GM12878 (cell line): Measurements from ENCODE around the gene SQSTM1. TPM values are rescaled to one million over a fixed set of nuclear protein-coding genes. Genes with fewer than 3 reads are reported as not detected.

Source experiments
- ATAC-seq: fragments of 200-7000 bp; cut with Tn5 transposase; 3 replicates; pipeline ENCODE4 v1.9.1; 2020; ENCODE audit warnings: mild to moderate bottlenecking, moderate library complexity
- BruUV-seq: library from RNA; stranded (reverse); fragments of 400-500 nt; replicated peaks from 2 replicates; lab custom pipeline; 2021; lab: Mats Ljungman, UMichigan
- CTCF ChIA-PET: fragments of 300-600 bp; sonication (Branson Sonifier 250); formaldehyde crosslinking; extraction: SDS; loops from one replicate; lab custom pipeline; 2021; ENCODE audit warnings: inconsistent platforms; lab: Yijun Ruan, JAX
- POLR2A ChIA-PET: fragments of 350-600 bp; formaldehyde crosslinking; extraction: SDS; loops from one replicate; lab custom pipeline; 2021; ENCODE audit warnings: inconsistent platforms; lab: Charles Lee
- RAD21 ChIA-PET: fragments of 300-600 bp; sonication (Branson Sonifier 250); formaldehyde crosslinking; loops from one replicate; lab custom pipeline; 2023; ENCODE audit warnings: antibody characterized with exemption; ENCODE audit not compliant: unreplicated experiment; lab: Charles Lee
- SMC1A ChIA-PET: fragments of 300-600 bp; sonication (Branson Sonifier 250); formaldehyde crosslinking; loops from one replicate; lab custom pipeline; 2023; ENCODE audit not compliant: unreplicated experiment, uncharacterized antibody; lab: Charles Lee
- DNase-seq: peaks from one replicate; pipeline ENCODE4 v3.0.0-alpha.2; 2011; ENCODE audit warnings: low read depth, low spot score
- FAIRE-seq: peaks from 3 replicates; lab custom pipeline; 2011; peaks lifted over from hg19 to GRCh38; lab: Jason Lieb, UNC
- H2AFZ ChIP-seq: 2 replicates; pipeline ENCODE4 v1.6.0; 2011; ENCODE audit warnings: low read depth, low read length, control low read depth; ENCODE audit not compliant: control insufficient read depth
- H3K27ac ChIP-seq: 2 replicates; pipeline ENCODE4 v1.5.1; 2011; ENCODE audit warnings: control low read depth; ENCODE audit not compliant: control insufficient read depth, insufficient read depth
- H3K27me3 ChIP-seq, 2 experiments: replicated peaks in 1 of 2; 2 replicates each; pipeline versions ENCODE4 v1.6.0 to v1.6.1; 2011; ENCODE audit warnings: low read length in 1 of 2; ENCODE audit not compliant: control insufficient read depth in 2 of 2, insufficient read depth in 2 of 2
- H3K36me3 ChIP-seq, 2 experiments: 2 replicates each; pipeline ENCODE4 v1.5.1; 2011; ENCODE audit warnings: low read length in 1 of 2; ENCODE audit not compliant: control insufficient read depth in 2 of 2, insufficient read depth in 2 of 2
- H3K4me1 ChIP-seq: 2 replicates; pipeline ENCODE4 v1.6.1; 2011; ENCODE audit warnings: mild to moderate bottlenecking, low read length, moderate library complexity, mixed read lengths; ENCODE audit not compliant: control insufficient read depth, insufficient read depth
- H3K4me2 ChIP-seq: 2 replicates; pipeline ENCODE4 v1.6.0; 2011; ENCODE audit warnings: control low read depth; ENCODE audit not compliant: control insufficient read depth, insufficient read depth
- H3K4me3 ChIP-seq: fragments of 200-600 bp; sonication (generic); 2 replicates; pipeline ENCODE4 v1.5.1; 2016
- H3K79me2 ChIP-seq: 2 replicates; pipeline ENCODE4 v1.6.0; 2011; ENCODE audit warnings: low read length; ENCODE audit not compliant: control insufficient read depth, insufficient read depth
- H3K9ac ChIP-seq: 2 replicates; pipeline ENCODE4 v1.8.0; 2011; ENCODE audit warnings: low read length, control low read depth, mixed read lengths; ENCODE audit not compliant: control insufficient read depth, insufficient read depth
- H3K9me3 ChIP-seq: replicated peaks from 3 replicates; pipeline ENCODE4 v1.5.1; 2011; ENCODE audit warnings: mild to moderate bottlenecking, low read length; ENCODE audit not compliant: control insufficient read depth, insufficient read depth
- H4K20me1 ChIP-seq: 2 replicates; pipeline ENCODE4 v1.6.0; 2011; ENCODE audit not compliant: control insufficient read depth, insufficient read depth
- CBFB ChIP-seq: IDR thresholded peaks from 2 replicates; pipeline ENCODE4 v1.6.1; 2016; ENCODE audit warnings: antibody characterized with exemption, low read depth
- CBX3 ChIP-seq: fragments of 200-600 bp; sonication (generic); IDR thresholded peaks from 2 replicates; pipeline ENCODE4 v1.6.1; 2016; ENCODE audit warnings: low read depth, borderline replicate concordance
- LARP7 ChIP-seq: fragments of 450-650 bp; IDR thresholded peaks from 2 replicates; pipeline ENCODE4 v1.6.1; 2017; ENCODE audit warnings: mild to moderate bottlenecking
- PML ChIP-seq: IDR thresholded peaks from 2 replicates; pipeline ENCODE4 v1.6.1; 2012; ENCODE audit warnings: low read length, inconsistent platforms
- ZNF384 ChIP-seq: IDR thresholded peaks from 2 replicates; pipeline ENCODE4 v1.6.1; 2012; ENCODE audit warnings: low read depth, mild to moderate bottlenecking, low read length, improper control_type of control experiment, borderline replicate concordance
- WGBS: methylation state at CpG from one replicate; pipeline ENCODE4 v1.1.6; 2016; ENCODE audit warnings: low lambda C conversion rate; ENCODE audit not compliant: insufficient replicate concordance, insufficient coverage; ENCODE audit errors: missing lambda C conversion rate; 5-methylcytosine and 5-hydroxymethylcytosine counted together
- in situ Hi-C: fragments of 300-500 bp; cut with MboI; formaldehyde crosslinking; loops from 9 replicates; pipeline ENCODE4 v1.14.3; 2018; ENCODE audit warnings: mixed read lengths
- intact Hi-C: fragments of 100-400 bp; cut with micrococcal nuclease; formaldehyde crosslinking; loops from one replicate; pipeline ENCODE4 v1.14.2; 2022; ENCODE audit not compliant: unreplicated experiment
- polyA plus RNA-seq, 11 experiments: library from polyadenylated mRNA; depleted of rRNA in 4 of 11; unstranded in 6 of 11; stranded (reverse) in 5 of 11; fragments of >200 nt; fragmentation: Nextera tagmentation in 4 of 11; fragmentation: Illumina TruSeq in 1 of 11; extraction: Ambion mirVana in 4 of 11; extraction: Trizol in 1 of 11; gene quantifications; 1 replicate in 1 of 11; 2 replicates in 10 of 11; pipeline versions ENCODE4 v1.2.1 to v1.2.3, GENCODE V29; 2011 to 2016; ENCODE audit warnings: inconsistent platforms in 2 of 11, missing spikeins in 2 of 11, low read depth in 1 of 11
- total RNA-seq, 4 experiments: library from RNA; depleted of rRNA in 3 of 4; stranded (reverse); fragments of >200 nt in 3 of 4; fragmentation: Illumina TruSeq in 1 of 4; extraction: Trizol in 1 of 4; gene quantifications; 2 replicates each; pipeline versions ENCODE4 v1.2.1 to v1.2.3, GENCODE V29; 2013 to 2021
- TF ChIP-seq, protein P1 (sequence below): fragments of 450-650 bp; IDR thresholded peaks from 2 replicates; pipeline ENCODE4 v1.6.1; 2016; ENCODE audit warnings: mild to moderate bottlenecking
- TF ChIP-seq, protein P2 (sequence below): IDR thresholded peaks from 2 replicates; pipeline ENCODE4 v1.6.1; 2012; ENCODE audit warnings: low read depth, low read length, improper control_type of control experiment
- TF ChIP-seq, protein P3 (sequence below): IDR thresholded peaks from 2 replicates; pipeline ENCODE4 v1.6.1; 2011; ENCODE audit warnings: low read depth, low read length, improper control_type of control experiment, borderline replicate concordance

Gene SQSTM1
- total and polyA plus RNA-seq, 10 of the 15 experiments (the other 5 are each of a cell fraction or from before 2014, with no cell fraction given): 6.3 to 138 (median 62.1) TPM

DNA sequence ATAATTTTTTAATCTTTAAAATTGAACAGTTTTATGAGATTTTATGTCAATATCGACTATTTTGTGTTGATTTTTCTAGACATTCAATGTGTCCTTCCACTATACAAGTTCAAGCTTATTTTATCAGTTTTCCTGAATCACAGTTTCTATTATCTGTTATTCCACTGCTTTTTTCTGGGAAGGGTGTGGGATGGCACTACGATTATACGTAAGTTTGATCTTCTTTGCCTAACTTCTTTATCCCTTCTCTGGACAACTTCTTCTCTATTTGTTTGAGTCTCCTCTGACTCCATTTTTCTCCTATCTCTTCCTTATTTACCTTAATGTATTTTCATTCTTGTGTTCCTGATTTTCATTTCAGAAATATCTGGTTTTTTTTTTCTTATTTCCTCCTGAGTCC, 62.5 kb downstream of the SQSTM1 start (continued):
- TF ChIP-seq, protein P1, sequence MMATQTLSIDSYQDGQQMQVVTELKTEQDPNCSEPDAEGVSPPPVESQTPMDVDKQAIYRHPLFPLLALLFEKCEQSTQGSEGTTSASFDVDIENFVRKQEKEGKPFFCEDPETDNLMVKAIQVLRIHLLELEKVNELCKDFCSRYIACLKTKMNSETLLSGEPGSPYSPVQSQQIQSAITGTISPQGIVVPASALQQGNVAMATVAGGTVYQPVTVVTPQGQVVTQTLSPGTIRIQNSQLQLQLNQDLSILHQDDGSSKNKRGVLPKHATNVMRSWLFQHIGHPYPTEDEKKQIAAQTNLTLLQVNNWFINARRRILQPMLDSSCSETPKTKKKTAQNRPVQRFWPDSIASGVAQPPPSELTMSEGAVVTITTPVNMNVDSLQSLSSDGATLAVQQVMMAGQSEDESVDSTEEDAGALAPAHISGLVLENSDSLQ: no peak
- TF ChIP-seq LARP7 (no peak), PML (no peak), ZNF384 (no peak)
- TF ChIP-seq, protein P2, sequence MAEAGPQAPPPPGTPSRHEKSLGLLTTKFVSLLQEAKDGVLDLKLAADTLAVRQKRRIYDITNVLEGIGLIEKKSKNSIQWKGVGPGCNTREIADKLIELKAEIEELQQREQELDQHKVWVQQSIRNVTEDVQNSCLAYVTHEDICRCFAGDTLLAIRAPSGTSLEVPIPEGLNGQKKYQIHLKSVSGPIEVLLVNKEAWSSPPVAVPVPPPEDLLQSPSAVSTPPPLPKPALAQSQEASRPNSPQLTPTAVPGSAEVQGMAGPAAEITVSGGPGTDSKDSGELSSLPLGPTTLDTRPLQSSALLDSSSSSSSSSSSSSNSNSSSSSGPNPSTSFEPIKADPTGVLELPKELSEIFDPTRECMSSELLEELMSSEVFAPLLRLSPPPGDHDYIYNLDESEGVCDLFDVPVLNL: no peak

DNA sequence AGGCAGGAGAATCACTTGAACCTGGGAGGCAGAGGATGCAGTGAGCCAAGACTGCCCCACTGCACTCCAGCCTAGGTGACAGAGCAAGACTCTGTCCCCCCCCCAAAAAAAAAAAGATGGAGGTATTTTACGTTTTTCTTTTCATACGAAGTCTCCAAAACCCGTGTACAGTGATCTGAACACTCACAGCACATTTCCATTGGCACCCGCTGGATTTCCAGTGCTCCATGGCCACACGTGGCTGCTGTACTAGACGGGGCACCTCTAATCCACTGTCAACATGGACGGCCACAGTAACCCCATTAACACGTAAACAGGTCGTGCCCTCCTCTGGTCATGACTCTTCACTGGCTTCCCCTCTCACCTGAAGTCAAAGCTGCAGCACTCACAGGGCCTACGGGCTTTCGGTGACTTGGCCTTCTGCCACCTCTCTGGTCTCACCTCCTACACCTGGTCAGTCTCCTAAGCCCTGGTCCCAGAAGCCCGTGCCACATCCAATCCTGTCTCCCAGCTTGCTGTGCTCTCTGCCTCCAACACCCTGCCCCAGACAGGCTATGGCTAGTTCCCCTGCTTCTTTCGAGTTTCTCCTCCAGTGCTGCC, 64.9 kb downstream of the SQSTM1 start:
- no peak overlapping the region for H3K9ac ChIP-seq
- ChIA-PET CTCF (no interaction called here), SMC1A (no interaction called here), RAD21 (no interaction called here), POLR2A (no interaction called here)
- DNase-seq (no peak), ATAC-seq (no peak), FAIRE-seq (no peak)
- H3K9me3 ChIP-seq: peaks cover 16% of the 10 kb centered on the region
- no peaks in the 10 kb centered on the region for H3K27me3 ChIP-seq
- 98% methylated on average over 13 of the region's 13 CpGs for WGBS
- peaks cover 15 to 18% of the 10 kb centered on the region in 2 experiments for H3K36me3 ChIP-seq
- intact Hi-C loops: no loop called here
- H3K79me2 ChIP-seq: no peaks in the 10 kb centered on the region
- H3K4me1 ChIP-seq: no peaks in the 10 kb centered on the region
- BruUV-seq: no TSS peak
- no peaks in the 10 kb centered on the region for H4K20me1 ChIP-seq
- no peak overlapping the region for H3K4me2 ChIP-seq
- H2AFZ ChIP-seq: no peak overlapping the region
- in situ Hi-C loops: no loop called here
- no peak overlapping the region for H3K4me3 ChIP-seq
- no peak overlapping the region for H3K27ac ChIP-seq
- TF ChIP-seq, protein P3, sequence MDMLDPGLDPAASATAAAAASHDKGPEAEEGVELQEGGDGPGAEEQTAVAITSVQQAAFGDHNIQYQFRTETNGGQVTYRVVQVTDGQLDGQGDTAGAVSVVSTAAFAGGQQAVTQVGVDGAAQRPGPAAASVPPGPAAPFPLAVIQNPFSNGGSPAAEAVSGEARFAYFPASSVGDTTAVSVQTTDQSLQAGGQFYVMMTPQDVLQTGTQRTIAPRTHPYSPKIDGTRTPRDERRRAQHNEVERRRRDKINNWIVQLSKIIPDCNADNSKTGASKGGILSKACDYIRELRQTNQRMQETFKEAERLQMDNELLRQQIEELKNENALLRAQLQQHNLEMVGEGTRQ: no peak
- no peak for TF ChIP-seq CBFB
- TF ChIP-seq, protein P2: no peak
- TF ChIP-seq CBX3: no peak
